PC-3 (cell line): Measurements from ENCODE around the gene DTWD2. TPM values are rescaled to one million over a fixed set of nuclear protein-coding genes. Genes with fewer than 3 reads are reported as not detected.

ENCODE experiments used
- ATAC-seq: fragments of 200-7000 bp; cut with Tn5 transposase; 2 replicates; pipeline ENCODE4 v1.9.1; 2020; ENCODE audit warnings: mild to moderate bottlenecking, moderate library complexity
- BruUV-seq: library from RNA; stranded (reverse); fragments of 400-500 nt; replicated peaks from 2 replicates; lab custom pipeline; 2021; lab: Mats Ljungman, UMichigan
- CTCF ChIA-PET: fragments of 300-600 bp; sonication (Branson Sonifier 250); formaldehyde crosslinking; loops from one replicate; lab custom pipeline; 2022; ENCODE audit warnings: antibody characterized with exemption; lab: Charles Lee
- POLR2A ChIA-PET: fragments of 300-600 bp; sonication (Branson Sonifier 250); formaldehyde crosslinking; loops from one replicate; lab custom pipeline; 2022; ENCODE audit warnings: antibody characterized with exemption; ENCODE audit not compliant: unreplicated experiment; lab: Charles Lee
- DNase-seq: peaks from one replicate; pipeline ENCODE4 v3.0.0-alpha.2; 2015
- H2AFZ ChIP-seq: fragments of 300-600 bp; sonication (generic); 2 replicates; pipeline ENCODE4 v1.6.0; 2016; ENCODE audit warnings: antibody characterized with exemption, low read length
- H3F3A ChIP-seq: fragments of 300-600 bp; sonication (generic); one replicate; pipeline ENCODE4 v1.6.0; 2017; ENCODE audit warnings: antibody characterized with exemption, low read length, control low read depth, mild to moderate bottlenecking; ENCODE audit not compliant: unreplicated experiment
- H3K27ac ChIP-seq: fragments of 300-600 bp; sonication (generic); 2 replicates; pipeline ENCODE4 v1.5.1; 2016; ENCODE audit warnings: mild to moderate bottlenecking, low read length
- H3K27me3 ChIP-seq: fragments of 300-600 bp; sonication (generic); 2 replicates; pipeline ENCODE4 v1.6.1; 2016; ENCODE audit warnings: low read length, mixed read lengths
- H3K36me3 ChIP-seq: fragments of 300-600 bp; sonication (generic); 2 replicates; pipeline ENCODE4 v1.6.1; 2016; ENCODE audit warnings: low read depth, mixed run types, low read length, mixed read lengths
- H3K4me1 ChIP-seq: fragments of 300-600 bp; sonication (generic); 2 replicates; pipeline ENCODE4 v1.5.1; 2016; ENCODE audit warnings: low read length; ENCODE audit not compliant: insufficient read depth
- H3K4me2 ChIP-seq: fragments of 300-600 bp; sonication (generic); 2 replicates; pipeline ENCODE4 v1.6.0; 2016; ENCODE audit warnings: low read length
- H3K4me3 ChIP-seq: fragments of 300-600 bp; sonication (generic); 2 replicates; pipeline ENCODE4 v1.5.1; 2016; ENCODE audit warnings: mild to moderate bottlenecking, low read length, mixed read lengths
- H3K79me2 ChIP-seq: fragments of 300-600 bp; sonication (generic); 2 replicates; pipeline ENCODE4 v1.6.1; 2017; ENCODE audit warnings: low read length, mixed read lengths
- H3K9ac ChIP-seq: fragments of 300-600 bp; sonication (generic); 2 replicates; pipeline ENCODE4 v1.6.0; 2016; ENCODE audit warnings: mild to moderate bottlenecking, low read length
- H3K9me2 ChIP-seq: fragments of 300-600 bp; sonication (generic); replicated peaks from 2 replicates; pipeline ENCODE4 v1.6.1; 2016; ENCODE audit warnings: mixed run types, low read length, mixed read lengths
- H3K9me3 ChIP-seq: fragments of 300-600 bp; sonication (generic); 2 replicates; pipeline ENCODE4 v1.6.1; 2016; ENCODE audit warnings: low read length, mixed read lengths
- H4K20me1 ChIP-seq: fragments of 300-600 bp; sonication (generic); 2 replicates; pipeline ENCODE4 v1.6.1; 2016; ENCODE audit warnings: low read length, mixed read lengths
- EZH2 ChIP-seq: fragments of 300-600 bp; sonication (generic); IDR thresholded peaks from one replicate; pipeline ENCODE4 v1.6.1; 2017; ENCODE audit warnings: antibody characterized with exemption, mild to moderate bottlenecking, low read length; ENCODE audit not compliant: unreplicated experiment
- EZH2phosphoT487 ChIP-seq: fragments of 300-600 bp; sonication (generic); IDR thresholded peaks from 2 replicates; pipeline ENCODE4 v1.6.1; 2018; ENCODE audit warnings: mild to moderate bottlenecking, antibody characterized with exemption, low read length, borderline replicate concordance
- intact Hi-C: fragments of 100-400 bp; cut with micrococcal nuclease; formaldehyde crosslinking; loops from 2 replicates; pipeline ENCODE4 v1.9.0; 2023
- total RNA-seq: library from RNA; depleted of rRNA; stranded (reverse); fragments of >200 nt; gene quantifications from 2 replicates; pipeline ENCODE4 v1.2.3, GENCODE V29; 2014
- TF ChIP-seq, protein P1 (sequence below): fragments of 300-600 bp; sonication (generic); conservative IDR thresholded peaks from 2 replicates; pipeline ENCODE4 v1.5.1; 2017; ENCODE audit warnings: antibody characterized with exemption, low read depth, mild to moderate bottlenecking, low read length

DTWD2 gene
- total RNA-seq, 1 experiment from 2014 or later = 16.5 TPM

DNA sequence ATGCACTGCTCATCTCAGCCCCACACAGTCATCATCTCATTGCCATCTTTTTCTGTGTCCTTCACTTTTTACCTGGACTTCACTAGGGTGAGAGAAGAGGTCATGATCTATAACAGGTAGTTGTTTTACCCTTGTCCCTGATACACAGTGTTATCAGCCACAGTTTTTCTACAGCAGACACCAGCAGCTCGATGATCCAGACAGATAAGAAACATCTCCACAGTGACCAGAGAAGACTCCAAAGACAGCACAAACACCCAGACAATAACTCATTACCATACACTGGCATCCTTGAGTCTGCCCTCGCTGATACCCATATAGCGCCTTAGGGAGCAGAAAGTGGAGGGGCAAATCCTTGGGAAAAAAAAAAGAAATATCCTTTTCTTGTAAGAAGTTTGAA is 194.1 kb downstream of the DTWD2 start:
- Histone ChIP-seq H3K9me2 (no peaks in the 10 kb centered on the region), H4K20me1 (no peaks in the 10 kb centered on the region), H3K9me3 (no peaks in the 10 kb centered on the region), H3K4me1 (no peaks in the 10 kb centered on the region), H3K79me2 (no peaks in the 10 kb centered on the region), H3K27me3 (no peaks in the 10 kb centered on the region), H3K4me2 (no peak overlapping the region), H3F3A (no peaks in the 10 kb centered on the region), H2AFZ (no peak overlapping the region), H3K27ac (no peak overlapping the region), H3K4me3 (no peak overlapping the region), H3K9ac (no peak overlapping the region), H3K36me3 (no peaks in the 10 kb centered on the region)
- intact Hi-C loops = no loop called here
- CTCF ChIA-PET = no interaction called here
- ATAC-seq = no peak
- TF ChIP-seq EZH2 (no peak), EZH2phosphoT487 (no peak)
- TF ChIP-seq, protein P1, sequence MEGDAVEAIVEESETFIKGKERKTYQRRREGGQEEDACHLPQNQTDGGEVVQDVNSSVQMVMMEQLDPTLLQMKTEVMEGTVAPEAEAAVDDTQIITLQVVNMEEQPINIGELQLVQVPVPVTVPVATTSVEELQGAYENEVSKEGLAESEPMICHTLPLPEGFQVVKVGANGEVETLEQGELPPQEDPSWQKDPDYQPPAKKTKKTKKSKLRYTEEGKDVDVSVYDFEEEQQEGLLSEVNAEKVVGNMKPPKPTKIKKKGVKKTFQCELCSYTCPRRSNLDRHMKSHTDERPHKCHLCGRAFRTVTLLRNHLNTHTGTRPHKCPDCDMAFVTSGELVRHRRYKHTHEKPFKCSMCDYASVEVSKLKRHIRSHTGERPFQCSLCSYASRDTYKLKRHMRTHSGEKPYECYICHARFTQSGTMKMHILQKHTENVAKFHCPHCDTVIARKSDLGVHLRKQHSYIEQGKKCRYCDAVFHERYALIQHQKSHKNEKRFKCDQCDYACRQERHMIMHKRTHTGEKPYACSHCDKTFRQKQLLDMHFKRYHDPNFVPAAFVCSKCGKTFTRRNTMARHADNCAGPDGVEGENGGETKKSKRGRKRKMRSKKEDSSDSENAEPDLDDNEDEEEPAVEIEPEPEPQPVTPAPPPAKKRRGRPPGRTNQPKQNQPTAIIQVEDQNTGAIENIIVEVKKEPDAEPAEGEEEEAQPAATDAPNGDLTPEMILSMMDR = no peak
- no peak for DNase-seq
- BruUV-seq = no TSS peak
- POLR2A ChIA-PET = no interaction called here

DNA sequence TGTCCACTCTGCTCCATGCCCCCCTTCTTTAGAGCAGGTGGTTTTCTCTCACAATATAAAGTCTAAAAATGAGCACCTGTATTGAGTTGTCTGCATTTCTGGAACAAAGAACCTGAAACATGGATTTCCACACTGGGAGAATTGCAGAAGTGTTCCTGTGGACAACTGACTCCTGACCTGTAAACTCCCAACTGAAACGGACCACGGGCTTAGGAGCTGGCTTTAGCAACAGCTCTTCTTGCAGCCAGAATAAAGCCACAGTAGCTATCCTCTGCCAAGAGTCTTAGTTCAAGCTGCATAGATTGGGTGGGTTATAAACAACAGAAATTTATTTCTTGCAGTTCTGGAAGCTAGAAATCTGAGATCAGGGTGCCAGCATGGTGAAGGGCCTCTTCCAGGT is 194.7 kb downstream of the DTWD2 start:
- H2AFZ ChIP-seq = no peak overlapping the region
- no peak for TF ChIP-seq EZH2
- no peak for TF ChIP-seq EZH2phosphoT487
- TF ChIP-seq, protein P1 = no peak
- no peaks in the 10 kb centered on the region for H3K4me1 ChIP-seq
- H3K79me2 ChIP-seq = no peaks in the 10 kb centered on the region
- H3K27ac ChIP-seq = no peak overlapping the region
- no peaks in the 10 kb centered on the region for H3K9me2 ChIP-seq
- POLR2A ChIA-PET = no interaction called here
- H3F3A ChIP-seq = no peaks in the 10 kb centered on the region
- intact Hi-C loops = no loop called here
- H3K4me3 ChIP-seq = no peak overlapping the region
- no peak overlapping the region for H3K9ac ChIP-seq
- no TSS peak for BruUV-seq
- H3K36me3 ChIP-seq = no peaks in the 10 kb centered on the region
- no peak overlapping the region for H3K4me2 ChIP-seq
- no peaks in the 10 kb centered on the region for H4K20me1 ChIP-seq
- H3K9me3 ChIP-seq = no peaks in the 10 kb centered on the region
- CTCF ChIA-PET = no interaction called here
- no peaks in the 10 kb centered on the region for H3K27me3 ChIP-seq
- ATAC-seq (no peak), DNase-seq (no peak)

DNA sequence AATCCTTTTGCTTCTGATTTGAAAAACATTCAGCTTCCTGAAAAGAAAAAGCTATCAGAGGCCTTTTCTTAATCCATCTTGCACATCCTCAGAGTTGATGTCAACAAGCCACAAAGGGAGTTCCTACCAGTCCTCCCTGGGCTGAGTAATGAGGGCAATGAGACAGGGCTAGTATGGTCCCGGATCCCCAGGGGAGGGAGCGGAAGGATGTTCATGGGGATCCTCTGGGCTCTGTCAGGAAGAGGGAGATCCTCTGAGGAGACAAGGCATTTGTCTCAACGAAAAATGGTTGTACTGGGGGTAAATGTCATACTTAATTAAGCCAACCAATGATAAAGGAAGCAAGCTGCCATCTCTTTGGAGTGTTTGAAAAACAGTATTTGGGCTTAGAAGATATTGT is 195.3 kb downstream of the DTWD2 start:
- CTCF ChIA-PET = no interaction called here
- no peaks in the 10 kb centered on the region for H4K20me1 ChIP-seq
- intact Hi-C loops = no loop called here
- no peak overlapping the region for H3K9ac ChIP-seq
- no peaks in the 10 kb centered on the region for H3K79me2 ChIP-seq
- H3K27ac ChIP-seq = no peak overlapping the region
- no peaks in the 10 kb centered on the region for H3K4me1 ChIP-seq
- H3K4me3 ChIP-seq = no peak overlapping the region
- DNase-seq = no peak
- H3K36me3 ChIP-seq = no peaks in the 10 kb centered on the region
- H3F3A ChIP-seq = no peaks in the 10 kb centered on the region
- H3K9me3 ChIP-seq = no peaks in the 10 kb centered on the region
- H3K9me2 ChIP-seq = no peaks in the 10 kb centered on the region
- no peak for TF ChIP-seq EZH2
- TF ChIP-seq, protein P1 = no peak
- no peak for TF ChIP-seq EZH2phosphoT487
- no peak for ATAC-seq
- no TSS peak for BruUV-seq
- POLR2A ChIA-PET = no interaction called here
- H3K27me3 ChIP-seq = no peaks in the 10 kb centered on the region
- no peak overlapping the region for H2AFZ ChIP-seq
- H3K4me2 ChIP-seq = no peak overlapping the region
